Measurements from ENCODE around the gene PRAC2. TPM values are rescaled to one million over a fixed set of nuclear protein-coding genes. Genes with fewer than 3 reads are reported as not detected.
"Not testable (repeated sequence)": the region's sequence is repeated elsewhere in the genome, so short reads cannot be mapped to it uniquely, and the experiment has no call there.

Gene PRAC2
- 0.56 and 0.71 TPM in 2 replicates for total RNA-seq (2014; rRNA removed; shearing (Covaris generic))
- polyA plus RNA-seq (2015; cell fraction: cytosol; rRNA removed): 0.23 TPM in 1 of 2 replicates, not detected in the other
- polyA plus RNA-seq (2015; cell fraction: nucleus; rRNA removed): not detected in 2 replicates

DNA sequence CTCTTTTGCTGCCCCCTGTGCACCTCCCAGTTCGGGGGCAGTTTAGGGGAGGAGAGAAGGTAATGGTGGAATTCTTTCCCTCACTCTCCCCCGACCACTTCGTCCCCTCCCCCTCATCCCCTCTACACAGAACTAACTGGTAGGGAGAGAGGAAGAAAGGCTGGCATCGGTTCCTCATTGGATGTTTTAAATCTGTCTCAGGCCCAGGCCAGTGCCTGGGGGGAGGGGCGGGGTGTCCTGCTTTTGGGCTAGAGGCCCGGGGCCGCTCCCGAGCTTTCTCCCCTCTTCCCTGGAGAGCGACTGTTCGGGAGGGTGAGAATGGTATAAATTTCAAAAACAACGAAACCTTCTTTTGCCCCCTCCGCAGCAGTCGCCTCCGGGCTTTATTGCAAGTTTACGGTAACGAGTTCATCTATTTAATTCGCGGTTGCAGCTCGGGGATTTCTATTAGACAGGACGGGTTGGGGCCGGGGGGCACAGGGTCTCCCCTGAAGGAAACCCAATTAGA is at the start of gene PRAC2:
Gene PRAC2 (plus strand): TSS at position 271 of the 508 bp plus-strand sequence. CDS start 1,226 bp downstream, outside the sequence.
- in situ Hi-C loops (cut with HindIII; ENCODE audit: low pct_unique_long_range_greater_than_20kb, low sequenced_read_pairs): no loop called here

DNA sequence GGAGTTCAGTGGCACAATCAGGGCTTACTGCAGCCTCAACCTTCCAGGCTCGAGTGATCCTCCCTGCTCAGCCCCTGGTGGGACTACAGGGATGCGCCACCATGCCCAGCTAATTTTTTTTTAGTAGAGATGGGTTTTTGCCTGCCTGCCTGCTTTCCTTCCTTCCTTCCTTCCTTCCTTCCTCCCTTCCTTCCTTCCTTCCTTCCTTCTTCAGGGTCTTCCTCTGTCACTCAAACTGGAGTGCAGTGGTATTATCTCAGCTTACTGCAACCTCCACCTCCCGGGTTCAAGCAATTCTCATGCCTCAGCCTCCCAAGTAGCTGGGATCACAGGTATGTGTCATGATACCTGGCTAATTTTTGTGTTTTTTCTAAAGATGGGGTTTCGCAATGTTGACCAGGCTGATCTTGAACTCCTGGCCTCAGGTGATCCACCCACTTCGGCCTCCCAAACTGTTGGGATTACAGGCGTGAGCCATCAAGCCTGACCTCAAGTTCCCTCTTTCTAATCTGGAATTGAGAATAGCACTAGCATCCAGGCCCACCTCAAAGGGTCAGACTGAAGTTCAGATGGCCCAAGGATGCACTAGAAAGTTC is 45.9 kb upstream of the PRAC2 start:
- DNase-seq (ENCODE audit: low read depth, low spot score): peak; percentile 17
- in situ Hi-C loops (cut with HindIII; ENCODE audit: low pct_unique_long_range_greater_than_20kb, low sequenced_read_pairs): no loop called here

More for the DNA sequence above, at the start of gene PRAC2:
- no peak for DNase-seq (ENCODE audit: low read depth, low spot score)

DNA sequence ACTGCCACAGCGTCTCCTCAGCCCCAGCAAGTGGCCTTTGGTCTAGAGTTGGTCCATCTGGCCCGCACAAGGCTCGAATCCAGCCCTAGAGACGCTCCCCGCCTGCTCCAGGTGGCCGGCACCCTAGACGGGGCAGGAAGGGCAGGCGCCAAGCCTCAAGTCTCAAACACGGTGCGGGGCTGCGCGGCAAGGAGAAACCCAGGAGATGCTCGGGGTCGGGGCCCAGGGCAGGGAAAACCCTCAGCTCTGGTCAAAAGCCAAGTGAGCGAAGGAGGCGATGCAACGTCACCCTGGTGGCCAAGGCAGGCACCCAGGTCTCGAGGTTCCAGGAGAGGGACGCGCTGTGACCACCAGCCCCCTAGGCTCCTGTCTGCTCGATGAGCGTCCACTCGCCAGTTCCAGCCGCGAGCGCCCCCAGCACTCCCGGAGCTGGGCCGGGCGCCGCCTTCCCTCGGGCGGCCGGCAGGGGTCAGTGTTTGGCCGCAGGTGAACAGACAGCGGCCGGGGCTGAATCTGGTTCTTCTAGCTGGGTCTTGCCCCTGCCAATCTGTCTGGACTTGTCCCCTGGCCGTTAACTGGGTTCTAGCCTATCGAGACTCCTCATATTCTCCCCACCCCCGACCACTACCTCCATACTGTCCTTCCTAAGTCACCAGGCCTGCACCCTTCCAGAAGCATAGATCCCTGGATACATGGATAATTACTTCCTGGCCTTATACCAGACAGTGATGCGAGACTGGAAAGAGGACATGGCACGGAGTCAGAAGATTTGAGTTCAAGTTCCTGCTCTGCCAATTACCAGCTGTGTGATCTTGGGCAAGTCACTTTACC is 44.6 kb upstream of the PRAC2 start:
- in situ Hi-C loops (cut with HindIII; ENCODE audit: low pct_unique_long_range_greater_than_20kb, low sequenced_read_pairs): no loop called here
- DNase-seq (ENCODE audit: low read depth, low spot score): peak; percentile 75

DNA sequence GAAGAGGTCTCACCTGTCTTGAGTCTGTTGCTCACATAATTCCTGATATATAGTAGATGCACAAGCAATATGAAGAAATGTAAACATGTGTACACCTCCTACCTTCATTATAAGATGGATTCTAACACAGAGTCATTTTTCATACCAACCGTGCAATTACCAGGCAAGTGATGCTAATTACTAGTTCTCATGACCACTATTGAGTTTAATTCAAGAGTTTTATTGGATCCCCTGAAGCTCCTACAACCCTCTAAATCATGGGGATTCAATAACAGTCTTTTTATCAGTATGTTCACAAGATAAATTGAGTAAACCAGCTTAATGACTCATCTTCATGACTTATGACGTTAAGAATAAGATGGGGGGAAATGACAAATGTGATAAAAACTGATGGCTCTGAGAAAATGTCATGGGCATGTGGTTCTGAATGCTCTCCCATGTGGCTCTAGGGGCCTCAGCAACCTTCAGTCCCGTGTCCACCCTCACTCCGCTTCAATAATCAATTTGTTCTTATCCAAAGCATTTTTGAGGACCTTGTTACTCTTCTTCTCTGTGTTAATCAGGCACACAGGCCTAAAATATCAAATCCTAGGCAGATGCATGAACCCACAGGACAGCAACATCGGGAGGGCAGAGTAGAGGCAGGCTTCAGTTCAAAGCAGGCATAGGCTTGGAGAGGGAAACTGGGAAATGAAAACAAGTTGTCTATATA is 43.4 kb upstream of the PRAC2 start:
- DNase-seq (ENCODE audit: low read depth, low spot score): peak; percentile 30
- in situ Hi-C loops (cut with HindIII; ENCODE audit: low pct_unique_long_range_greater_than_20kb, low sequenced_read_pairs): no loop called here

DNA sequence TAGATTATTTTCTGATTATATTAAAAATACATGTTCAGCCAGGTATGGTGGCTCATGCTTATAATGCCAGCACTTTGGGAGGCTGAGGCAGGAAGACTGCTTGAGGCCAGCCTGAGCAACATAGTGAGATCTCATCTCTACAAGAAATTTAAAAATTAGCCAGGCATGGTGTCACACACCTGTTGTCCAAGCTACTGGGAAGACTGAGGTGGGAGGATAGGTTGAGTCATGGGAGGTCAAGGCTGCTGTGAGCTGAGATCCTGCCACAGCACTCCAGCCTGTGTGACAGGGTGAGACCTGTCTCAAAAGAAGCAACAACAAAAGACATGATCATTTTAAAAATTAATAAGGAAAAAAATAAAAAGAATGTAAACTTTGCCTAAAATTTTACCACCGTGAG is 41.4 kb upstream of the PRAC2 start:
- no peak for DNase-seq (ENCODE audit: low read depth, low spot score)
- in situ Hi-C loops (cut with HindIII; ENCODE audit: low pct_unique_long_range_greater_than_20kb, low sequenced_read_pairs): no loop called here

DNA sequence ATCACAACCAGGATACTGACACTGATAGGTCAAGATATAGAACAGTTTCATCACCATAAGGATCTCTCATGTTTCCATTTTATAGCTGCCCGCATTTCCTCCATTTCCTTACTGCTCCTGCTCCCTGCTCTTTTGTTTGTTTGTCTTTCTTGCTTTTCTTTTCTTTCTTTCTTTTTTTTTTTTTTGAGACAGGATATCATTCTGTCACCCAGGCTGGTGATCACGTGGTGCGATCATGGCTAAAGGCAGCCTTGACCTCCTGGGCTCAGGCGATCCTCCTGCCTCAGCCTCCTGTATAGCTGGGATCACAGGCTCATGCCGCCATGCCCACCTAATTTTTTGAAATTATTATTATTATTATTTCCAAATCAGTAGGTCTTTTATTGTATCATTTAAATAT is 32.3 kb upstream of the PRAC2 start:
- in situ Hi-C loops (cut with HindIII; ENCODE audit: low pct_unique_long_range_greater_than_20kb, low sequenced_read_pairs): no loop called here
- DNase-seq (ENCODE audit: low read depth, low spot score): no peak

DNA sequence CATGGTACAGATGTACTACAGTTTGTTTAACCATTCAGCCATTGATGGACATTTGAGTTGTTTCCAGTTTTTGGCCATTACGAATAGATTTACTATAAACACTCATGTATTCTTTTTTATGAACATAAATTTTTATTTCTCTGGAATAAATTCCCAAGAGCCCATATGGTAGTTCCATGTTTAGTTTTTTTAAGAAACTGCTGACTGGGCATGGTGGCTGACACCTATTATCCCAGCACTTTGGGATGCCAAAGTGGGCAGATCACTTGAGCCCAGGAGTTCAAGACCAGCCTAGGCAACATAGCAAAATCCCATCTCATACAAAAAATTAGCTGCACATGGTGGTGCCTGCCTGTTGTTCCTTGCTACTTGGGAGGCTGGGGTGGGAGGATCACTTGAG is 30.9 kb upstream of the PRAC2 start:
- DNase-seq (ENCODE audit: low read depth, low spot score): no peak
- in situ Hi-C loops (cut with HindIII; ENCODE audit: low pct_unique_long_range_greater_than_20kb, low sequenced_read_pairs): no loop called here

DNA sequence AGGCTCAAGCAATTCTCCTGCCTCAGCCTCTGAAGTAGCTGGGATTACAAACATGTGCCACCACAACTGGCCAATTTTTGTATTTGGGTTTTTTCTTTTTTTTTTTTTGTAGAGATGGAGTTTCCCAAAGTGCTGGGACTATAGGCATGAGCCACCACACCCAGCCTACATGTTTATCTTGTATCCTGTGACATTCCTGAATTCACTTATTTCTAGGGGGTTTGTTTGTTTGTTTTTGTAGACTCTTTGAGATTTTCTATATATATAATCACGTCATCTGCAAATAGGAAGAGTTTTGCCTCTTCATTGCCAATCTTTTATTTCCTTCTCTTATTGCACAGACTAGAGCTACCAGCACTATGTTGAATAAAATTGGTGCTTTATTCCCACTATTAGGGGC is 29.8 kb upstream of the PRAC2 start:
- DNase-seq (ENCODE audit: low read depth, low spot score): no peak

DNA sequence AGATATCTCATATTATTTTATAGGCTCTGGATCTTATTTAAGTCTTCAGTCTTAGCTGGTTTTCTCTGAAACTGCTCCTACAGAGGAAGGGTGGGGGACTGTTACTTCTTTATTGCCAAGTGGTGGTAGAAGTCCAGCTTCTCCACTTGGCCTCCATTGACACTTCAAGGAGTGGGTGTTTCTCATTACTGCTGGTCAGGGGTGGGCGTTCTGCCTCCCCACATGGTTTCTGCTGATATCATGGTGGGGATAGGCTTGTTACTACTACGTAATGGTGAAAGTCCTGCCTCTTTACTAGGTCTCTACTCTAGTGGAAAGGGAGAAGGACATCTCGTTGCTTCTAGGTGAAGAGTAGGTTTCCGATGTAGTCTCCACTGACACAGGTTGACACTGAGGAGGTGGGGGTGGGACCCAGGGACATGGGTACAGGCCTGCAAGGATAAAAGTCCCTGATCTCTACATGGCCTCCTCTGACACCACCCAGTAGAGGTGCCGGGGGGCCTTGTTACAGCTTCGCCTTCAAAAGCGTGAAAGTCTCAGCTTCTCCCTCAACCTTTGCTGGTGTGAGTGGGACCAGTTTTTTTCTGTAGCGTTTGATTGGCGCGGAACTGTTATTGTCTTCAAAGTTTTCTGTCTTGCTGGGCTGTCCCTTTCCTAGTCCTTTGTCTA is 21.0 kb upstream of the PRAC2 start:
- no peak for DNase-seq (ENCODE audit: low read depth, low spot score)
- in situ Hi-C loops (cut with HindIII; ENCODE audit: low pct_unique_long_range_greater_than_20kb, low sequenced_read_pairs): no loop called here

More for the DNA sequence above, 29.8 kb upstream of the PRAC2 start:
- in situ Hi-C loops (cut with HindIII; ENCODE audit: low pct_unique_long_range_greater_than_20kb, low sequenced_read_pairs): no loop called here

DNA sequence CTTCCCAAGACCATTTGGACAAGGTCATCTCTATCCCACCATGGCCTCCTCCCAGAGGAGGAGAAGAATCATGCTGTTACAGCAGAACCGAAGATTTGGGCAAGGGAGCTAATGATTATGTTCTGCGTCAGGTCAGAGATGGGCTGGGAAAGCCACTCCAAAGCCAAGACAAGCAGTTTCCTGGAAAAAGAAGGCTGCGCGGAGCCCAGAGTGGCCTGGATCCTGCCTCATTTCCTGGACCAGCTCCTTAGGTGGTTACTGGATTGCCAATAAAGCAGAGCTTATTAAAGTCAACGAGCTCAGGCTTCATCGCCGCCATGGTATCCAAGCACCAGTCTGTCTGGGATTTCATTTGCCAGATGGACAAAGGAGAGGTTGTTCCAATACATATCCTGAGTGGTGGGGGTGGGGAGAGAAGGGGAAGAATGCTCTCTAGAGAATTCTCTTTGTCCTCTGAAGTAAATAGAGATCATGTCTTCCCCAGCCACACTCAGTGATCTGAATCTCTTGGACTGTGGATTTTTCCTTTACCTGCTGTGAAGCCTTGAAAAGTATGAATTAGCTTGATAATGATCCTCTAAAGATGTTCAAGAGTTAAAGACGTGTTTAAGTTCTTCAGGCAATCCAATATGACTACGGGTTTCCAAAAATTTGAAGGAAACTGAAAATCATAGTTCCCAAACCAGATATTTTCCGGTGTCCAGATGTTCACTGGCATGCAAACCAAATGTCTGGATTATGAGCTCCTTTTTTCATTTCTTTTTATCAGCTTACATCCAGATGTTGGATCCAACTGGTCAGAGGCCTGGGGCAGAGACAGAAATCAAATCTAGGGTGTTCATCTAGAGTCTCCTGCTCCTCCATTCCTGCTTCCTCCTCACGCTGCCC is 18.4 kb upstream of the PRAC2 start:
- DNase-seq (ENCODE audit: low read depth, low spot score): peak; percentile 55
- in situ Hi-C loops (cut with HindIII; ENCODE audit: low pct_unique_long_range_greater_than_20kb, low sequenced_read_pairs): no loop called here

DNA sequence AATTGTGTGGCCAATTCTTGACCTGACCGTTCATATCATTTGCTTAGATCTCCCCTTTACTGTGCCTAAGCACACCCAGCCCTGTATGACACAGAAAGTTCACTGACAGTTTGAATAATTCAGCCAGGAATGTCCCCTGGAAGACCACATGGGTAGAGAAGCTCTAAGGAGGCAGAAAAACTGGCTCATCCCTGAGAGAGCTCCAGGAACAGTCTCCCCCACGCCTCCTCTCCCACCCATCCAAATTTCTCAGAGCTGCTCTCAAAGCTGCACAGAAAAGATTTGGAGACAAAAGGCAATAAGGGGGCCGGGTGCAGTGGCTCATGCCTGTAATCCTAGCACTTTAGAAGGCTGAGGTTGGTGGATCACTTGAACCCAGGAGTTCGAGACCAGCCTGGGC is 11.9 kb upstream of the PRAC2 start:
- in situ Hi-C loops (cut with HindIII; ENCODE audit: low pct_unique_long_range_greater_than_20kb, low sequenced_read_pairs): no loop called here
- no peak for DNase-seq (ENCODE audit: low read depth, low spot score)

DNA sequence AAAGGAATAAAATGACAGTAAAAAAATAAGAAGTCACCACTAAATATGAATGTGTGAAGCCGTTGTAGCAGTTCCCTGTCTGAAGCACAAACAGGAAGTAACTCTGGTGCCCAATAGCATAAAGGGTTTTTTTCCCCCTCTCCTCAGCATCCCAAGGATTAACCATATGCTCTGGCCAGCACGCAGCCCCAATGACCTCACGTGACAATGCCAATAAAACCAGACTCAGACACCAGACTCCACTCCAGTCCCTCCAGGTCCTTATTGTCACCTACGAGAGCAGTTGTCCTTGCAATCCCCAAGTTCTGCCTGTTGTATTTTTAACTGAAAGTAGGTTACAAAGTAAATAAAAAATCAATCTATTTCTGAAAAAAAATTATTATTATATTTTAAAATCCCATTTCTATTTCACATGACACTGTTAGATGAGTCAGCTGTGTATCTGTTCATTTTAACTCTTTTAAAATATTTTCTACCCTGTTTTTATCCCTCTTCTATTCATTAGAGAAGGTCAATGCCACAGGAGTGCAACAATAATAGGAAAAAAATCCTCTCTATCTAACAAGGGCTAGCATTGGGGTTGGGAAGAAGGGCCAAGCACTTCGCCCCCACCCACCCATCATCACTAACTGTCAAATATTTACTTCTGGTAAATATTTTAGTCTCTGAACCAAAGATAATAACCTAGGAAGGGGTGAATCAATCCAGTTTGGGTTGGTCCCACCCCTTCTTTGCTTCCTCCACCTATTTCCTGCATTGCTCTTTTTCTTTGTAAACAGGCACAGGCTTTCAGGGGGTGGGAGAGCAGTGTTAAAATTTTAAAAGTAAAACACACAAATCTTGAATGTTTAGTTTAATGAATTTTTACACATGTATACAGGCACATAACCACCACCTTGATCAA is 7.2 kb upstream of the PRAC2 start:
- DNase-seq (ENCODE audit: low read depth, low spot score): peak; percentile 11
- in situ Hi-C loops (cut with HindIII; ENCODE audit: low pct_unique_long_range_greater_than_20kb, low sequenced_read_pairs): no loop called here

DNA sequence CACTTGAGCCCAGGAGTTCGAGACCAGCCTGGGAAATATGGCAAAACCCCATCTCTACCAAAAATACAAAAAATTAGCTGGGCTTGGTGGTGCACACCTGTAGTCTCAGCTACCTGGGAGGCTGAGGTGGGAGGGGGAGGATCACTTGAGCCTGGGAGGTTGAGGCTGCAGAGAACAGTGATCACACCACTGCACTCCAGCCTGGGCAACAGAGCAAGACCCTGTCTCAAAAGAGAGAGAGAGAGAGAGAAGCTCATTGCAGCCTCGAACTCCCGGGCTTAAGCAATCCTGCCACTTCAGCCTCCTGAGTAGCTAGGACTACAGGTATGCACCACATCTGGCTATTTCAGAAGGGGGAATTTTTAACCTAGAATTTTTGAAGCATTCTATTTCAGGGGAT is 6.4 kb upstream of the PRAC2 start:
- DNase-seq (ENCODE audit: low read depth, low spot score); in situ Hi-C loops (cut with HindIII; ENCODE audit: low pct_unique_long_range_greater_than_20kb, low sequenced_read_pairs): not testable (repeated sequence)

DNA sequence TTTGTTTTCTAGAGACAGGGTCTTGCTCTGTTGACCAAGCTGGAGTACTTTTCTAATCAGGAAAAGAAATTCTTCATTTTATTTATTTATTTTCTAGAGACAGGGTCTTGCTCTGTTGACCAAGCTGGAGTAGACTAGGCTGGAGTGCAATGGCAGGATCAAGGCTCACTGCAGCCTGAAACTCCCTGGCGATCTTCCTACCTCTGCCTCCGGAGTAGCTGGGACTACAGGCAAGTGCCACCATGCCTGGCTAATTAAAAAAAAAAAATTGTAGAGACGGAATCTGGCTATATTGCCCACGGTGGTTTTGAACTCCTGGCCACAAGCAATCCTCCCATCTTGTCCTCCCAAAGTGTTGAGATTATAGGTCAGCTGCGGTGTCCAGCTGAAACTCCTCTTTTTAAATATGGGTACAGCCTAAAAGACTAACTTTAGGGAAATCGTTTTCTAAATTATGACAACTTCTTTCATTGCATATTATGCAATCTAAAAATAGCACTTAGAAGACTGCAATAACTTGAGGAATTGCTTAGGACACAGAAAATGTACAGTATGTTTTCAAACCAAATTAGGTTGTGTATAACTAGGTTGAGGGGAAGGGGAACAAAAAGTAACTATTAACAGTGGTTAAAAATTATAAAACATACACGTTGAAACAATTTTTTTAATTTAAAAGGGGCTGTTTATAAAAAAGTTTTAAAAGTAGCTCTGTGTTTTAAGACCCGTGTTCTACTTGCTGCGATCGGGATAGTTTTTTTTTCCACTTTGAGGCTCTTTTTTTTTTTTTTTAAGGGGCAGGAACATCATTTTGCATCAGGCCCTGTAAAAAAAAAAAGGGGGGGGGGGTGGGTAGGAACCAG is 5.4 kb upstream of the PRAC2 start:
- DNase-seq (ENCODE audit: low read depth, low spot score): no peak
- in situ Hi-C loops (cut with HindIII; ENCODE audit: low pct_unique_long_range_greater_than_20kb, low sequenced_read_pairs): no loop called here

DNA sequence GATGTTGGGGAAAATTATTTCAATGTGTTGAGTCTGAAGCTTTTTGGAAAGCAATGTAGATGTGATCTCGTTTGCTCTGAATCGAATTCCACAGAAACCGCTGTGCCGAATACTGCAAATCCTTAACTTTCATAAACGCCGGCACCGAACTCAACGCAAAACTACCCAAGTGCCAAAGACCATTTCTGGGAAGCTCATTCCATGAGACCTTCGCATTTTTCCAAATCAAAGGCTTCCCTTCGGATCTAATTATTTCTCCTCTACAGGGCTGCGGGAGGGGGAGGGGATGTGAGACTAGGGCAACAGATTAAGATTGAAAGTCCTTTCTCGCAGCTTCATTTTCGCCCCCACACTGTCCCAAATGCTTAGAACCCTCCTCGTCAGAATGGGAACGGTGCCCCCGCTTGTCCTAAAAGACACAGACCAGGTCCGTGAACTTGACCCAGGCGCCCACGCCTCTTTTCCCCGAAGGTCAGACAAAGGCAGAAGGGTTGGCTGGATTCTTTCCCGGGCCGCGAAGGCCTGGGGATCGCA is 4.7 kb upstream of the PRAC2 start:
- in situ Hi-C loops (cut with HindIII; ENCODE audit: low pct_unique_long_range_greater_than_20kb, low sequenced_read_pairs): no loop called here
- no peak for DNase-seq (ENCODE audit: low read depth, low spot score)

All from SK-MEL-5 (cell line).